Mammary epithelial cell (primary cell): ENCODE measurements around the gene PPP2CA.
"Not testable (repeated sequence)": the region's sequence is repeated elsewhere in the genome, so short reads cannot be mapped to it uniquely, and the experiment has no call there.

Experiments
- CTCF ChIP-seq, 2 donors: IDR thresholded peaks in 1 of 2; conservative IDR thresholded peaks in 1 of 2; 2 replicates each; pipeline ENCODE4 v1.5.1; 2011 to 2012; ENCODE audit warnings: inconsistent platforms in 2 of 2, low read length in 2 of 2, mild to moderate bottlenecking in 2 of 2, control low read depth in 1 of 2, low read depth in 1 of 2; ENCODE audit not compliant: insufficient read depth in 1 of 2; ENCODE audit errors: extremely low read depth in 1 of 2
- EZH2 ChIP-seq: IDR thresholded peaks from 2 replicates; pipeline ENCODE4 v1.6.1; 2012; ENCODE audit warnings: low read length, inconsistent platforms, borderline replicate concordance

GRCh38 chr5:134253368-134254153 is 27.7 kb upstream of the PPP2CA start:
- TF ChIP-seq CTCF (conservative IDR thresholded peaks at IDR 0.05 in 1 of 2, IDR thresholded peaks at IDR 0.05 in 1 of 2; ENCODE audit: extremely low read depth in 1 of 2, insufficient read depth in 1 of 2, low read depth in 1 of 2, low read length in 2 of 2); EZH2: not testable (repeated sequence)
